ENCODE measurements around the gene ANHX. TPM values are rescaled to one million over a fixed set of nuclear protein-coding genes. Genes with fewer than 3 reads are reported as not detected.
"Not testable (repeated sequence)": the region's sequence is repeated elsewhere in the genome, so short reads cannot be mapped to it uniquely, and the experiment has no call there.

ANHX gene
- total RNA-seq: not detected
- long read RNA-seq: 0 reads

- DNase-seq (ENCODE audit: missing footprints) (no peak), ATAC-seq (no peak)
- intact Hi-C loops (cut with DNase I): no loop called here
Observed at GRCh38 chr12:133235401-133236112, at the start of gene ANHX. TSS of gene ANHX (minus strand) at chr12:133235877. CDS start at chr12:133234356, 1,521 bp downstream.

- intact Hi-C loops (cut with DNase I); ATAC-seq; DNase-seq (ENCODE audit: missing footprints): not testable (repeated sequence)
Observed at GRCh38 chr12:133264668-133265067, 29.0 kb upstream of the ANHX start.

GRCh38 chr12:133264173-133264572, 28.5 kb upstream of the ANHX start:
- DNase-seq (ENCODE audit: missing footprints) (no peak), ATAC-seq (no peak)
- intact Hi-C loops (cut with DNase I): no loop called here

GRCh38 chr12:133256321-133256720, 20.6 kb upstream of the ANHX start:
- intact Hi-C loops (cut with DNase I): no loop called here
- ATAC-seq: no peak
- DNase-seq (ENCODE audit: missing footprints): no peak

- DNase-seq (ENCODE audit: missing footprints); ATAC-seq; intact Hi-C loops (cut with DNase I): not testable (repeated sequence)
Observed at GRCh38 chr12:133255833-133256232, 20.2 kb upstream of the ANHX start.

GRCh38 chr12:133251732-133252131, 16.1 kb upstream of the ANHX start:
- ATAC-seq: no peak
- no peak for DNase-seq (ENCODE audit: missing footprints)
- intact Hi-C loops (cut with DNase I): no loop called here

GRCh38 chr12:133236556-133236955, 879 bp upstream of the ANHX start:
- intact Hi-C loops (cut with DNase I): no loop called here
- DNase-seq (ENCODE audit: missing footprints): no peak
- ATAC-seq: no peak

- ATAC-seq (no peak), DNase-seq (ENCODE audit: missing footprints) (no peak)
- intact Hi-C loops (cut with DNase I): no loop called here
Observed at GRCh38 chr12:133236144-133236543, 467 bp upstream of the ANHX start.

GRCh38 chr12:133234971-133235370, 706 bp downstream of the ANHX start:
- intact Hi-C loops (cut with DNase I): no loop called here
- ATAC-seq: no peak
- no peak for DNase-seq (ENCODE audit: missing footprints)

GRCh38 chr12:133233993-133234564, 1.6 kb downstream of the ANHX start:
- intact Hi-C loops (cut with DNase I): no loop called here
- DNase-seq (ENCODE audit: missing footprints) (no peak), ATAC-seq (no peak)

- ATAC-seq: no peak
- DNase-seq (ENCODE audit: missing footprints): no peak
- intact Hi-C loops (cut with DNase I): no loop called here
Observed at GRCh38 chr12:133233006-133233405, 2.7 kb downstream of the ANHX start.

GRCh38 chr12:133231001-133231400, 4.7 kb downstream of the ANHX start:
- intact Hi-C loops (cut with DNase I): no loop called here
- ATAC-seq (no peak), DNase-seq (ENCODE audit: missing footprints) (no peak)

- DNase-seq (ENCODE audit: missing footprints): no peak
- intact Hi-C loops (cut with DNase I): no loop called here
- no peak for ATAC-seq
Observed at GRCh38 chr12:133227281-133227852, 8.3 kb downstream of the ANHX start.

- DNase-seq (ENCODE audit: missing footprints) (no peak), ATAC-seq (no peak)
- intact Hi-C loops (cut with DNase I): no loop called here
Observed at GRCh38 chr12:133226690-133227089, 9.0 kb downstream of the ANHX start.

- intact Hi-C loops (cut with DNase I): no loop called here
- no peak for DNase-seq (ENCODE audit: missing footprints)
Observed at GRCh38 chr12:133225527-133225926, 10.2 kb downstream of the ANHX start.

GRCh38 chr12:133222211-133222610, 13.5 kb downstream of the ANHX start:
- ATAC-seq (no peak), DNase-seq (ENCODE audit: missing footprints) (no peak)
- intact Hi-C loops (cut with DNase I): no loop called here

More at GRCh38 chr12:133225527-133225926, 10.2 kb downstream of the ANHX start:
- no peak for ATAC-seq

- no peak for DNase-seq (ENCODE audit: missing footprints)
Observed at GRCh38 chr12:133221241-133221640, 14.4 kb downstream of the ANHX start.

GRCh38 chr12:133220521-133220920, 15.2 kb downstream of the ANHX start:
- ATAC-seq (no peak), DNase-seq (ENCODE audit: missing footprints) (no peak)
- intact Hi-C loops (cut with DNase I): no loop called here

More at GRCh38 chr12:133221241-133221640, 14.4 kb downstream of the ANHX start:
- ATAC-seq: no peak
- intact Hi-C loops (cut with DNase I): no loop called here

GRCh38 chr12:133217219-133217618, 18.5 kb downstream of the ANHX start:
- DNase-seq (ENCODE audit: missing footprints) (no peak), ATAC-seq (no peak)
- intact Hi-C loops (cut with DNase I): no loop called here

- ATAC-seq (no peak), DNase-seq (ENCODE audit: missing footprints) (no peak)
- intact Hi-C loops (cut with DNase I): no loop called here
Observed at GRCh38 chr12:133215724-133216123, 20.0 kb downstream of the ANHX start.

All from Right ventricle myocardium inferior (tissue), 1 donor.